Liver (tissue), 9 donors: ENCODE results near the gene TMEM205. TPM values are rescaled to one million over a fixed set of nuclear protein-coding genes. Genes with fewer than 3 reads are reported as not detected.
A peak's percentile ranks its signal among the peaks of the same experiment; 100 is the strongest.

Experiments
- DNase-seq: peaks from one replicate; pipeline ENCODE4 v3.0.0-alpha.2; 2017; ENCODE audit warnings: low spot score
- H3K27ac ChIP-seq, 2 donors: one replicate each; pipeline ENCODE4 v1.7.0; 2013; ENCODE audit warnings: inconsistent platforms in 2 of 2, low read length in 2 of 2, control low read depth in 1 of 2, low read depth in 1 of 2, mild to moderate bottlenecking in 1 of 2
- H3K27me3 ChIP-seq, 4 donors: one replicate each; pipeline versions ENCODE4 v1.6.1 to v1.7.0; 2013; ENCODE audit warnings: low read length in 3 of 4, inconsistent platforms in 1 of 4, mild to moderate bottlenecking in 1 of 4, moderate library complexity in 1 of 4; ENCODE audit not compliant: control insufficient read depth in 4 of 4, insufficient read depth in 4 of 4
- H3K36me3 ChIP-seq, 4 donors: one replicate each; pipeline versions ENCODE4 v1.6.1 to v1.7.0; 2013; ENCODE audit warnings: low read length in 3 of 4, mild to moderate bottlenecking in 3 of 4, low read depth in 1 of 4, moderate library complexity in 1 of 4; ENCODE audit not compliant: control insufficient read depth in 4 of 4, insufficient read depth in 3 of 4
- H3K4me1 ChIP-seq, 4 donors: one replicate each; pipeline versions ENCODE4 v1.6.1 to v1.7.0; 2013; ENCODE audit warnings: low read length in 3 of 4, mild to moderate bottlenecking in 3 of 4, moderate library complexity in 1 of 4; ENCODE audit not compliant: control insufficient read depth in 4 of 4, insufficient read depth in 4 of 4
- H3K4me3 ChIP-seq, 3 donors: one replicate each; pipeline versions ENCODE4 v1.6.1 to v1.7.0; 2013; ENCODE audit warnings: low read length in 3 of 3, control low read depth in 1 of 3, low read depth in 1 of 3, mild to moderate bottlenecking in 1 of 3
- H3K9ac ChIP-seq, 2 donors: one replicate each; pipeline ENCODE4 v1.7.0; 2013; ENCODE audit warnings: low read length in 2 of 2, mild to moderate bottlenecking in 2 of 2, moderate library complexity in 2 of 2, control low read depth in 1 of 2, low read depth in 1 of 2
- H3K9me3 ChIP-seq, 4 donors: one replicate each; pipeline versions ENCODE4 v1.6.1 to v1.7.0; 2013; ENCODE audit warnings: low read length in 3 of 4; ENCODE audit not compliant: control insufficient read depth in 4 of 4
- EGR1 ChIP-seq, 2 donors: IDR thresholded peaks; 2 replicates each; pipeline ENCODE4 v1.6.1; 2016 to 2018; ENCODE audit warnings: antibody characterized with exemption in 2 of 2, low read depth in 2 of 2
- FOXA1 ChIP-seq: IDR thresholded peaks from 2 replicates; pipeline ENCODE4 v1.6.1; 2016; ENCODE audit warnings: antibody characterized with exemption
- FOXA2 ChIP-seq: IDR thresholded peaks from 2 replicates; pipeline ENCODE4 v1.6.1; 2016; ENCODE audit warnings: antibody characterized with exemption
- GABPA ChIP-seq, 2 donors: IDR thresholded peaks in 1 of 2; conservative IDR thresholded peaks in 1 of 2; 2 replicates each; pipeline ENCODE4 v1.6.1; 2016; ENCODE audit warnings: antibody characterized with exemption in 2 of 2, mild to moderate bottlenecking in 1 of 2, moderate library complexity in 1 of 2
- HNF4A ChIP-seq, 2 donors: conservative IDR thresholded peaks; 2 replicates each; pipeline ENCODE4 v1.6.1; 2016; ENCODE audit warnings: antibody characterized with exemption in 2 of 2, mild to moderate bottlenecking in 2 of 2
- HNF4G ChIP-seq: IDR thresholded peaks from 2 replicates; pipeline ENCODE4 v1.6.1; 2016; ENCODE audit warnings: antibody characterized with exemption
- JUND ChIP-seq, 2 donors: IDR thresholded peaks; 2 replicates each; pipeline ENCODE4 v1.6.1; 2016; ENCODE audit warnings: antibody characterized with exemption in 2 of 2
- NR2F2 ChIP-seq: IDR thresholded peaks from 2 replicates; pipeline ENCODE4 v1.6.1; 2016; ENCODE audit warnings: antibody characterized with exemption
- RAD21 ChIP-seq, 2 donors: IDR thresholded peaks; 2 replicates each; pipeline ENCODE4 v1.6.1; 2016; ENCODE audit warnings: antibody characterized with exemption in 2 of 2, mild to moderate bottlenecking in 2 of 2
- RXRA ChIP-seq, 2 donors: IDR thresholded peaks; 2 replicates each; pipeline ENCODE4 v1.6.1; 2017 to 2018; ENCODE audit warnings: antibody characterized with exemption in 2 of 2, mild to moderate bottlenecking in 1 of 2
- SP1 ChIP-seq: IDR thresholded peaks from 2 replicates; pipeline ENCODE4 v1.6.1; 2018; ENCODE audit warnings: antibody characterized with exemption, mild to moderate bottlenecking
- TAF1 ChIP-seq: conservative IDR thresholded peaks from 2 replicates; pipeline ENCODE4 v1.6.1; 2016; ENCODE audit warnings: antibody characterized with exemption, mild to moderate bottlenecking
- YY1 ChIP-seq: IDR thresholded peaks from 2 replicates; pipeline ENCODE4 v1.6.1; 2016; ENCODE audit warnings: antibody characterized with exemption, mild to moderate bottlenecking
- WGBS: extraction: QIAGEN DNeasy Blood & Tissue Kit; methylation state at CpG from one replicate; pipeline ENCODE4 v1.1.7; 2013; 5-methylcytosine and 5-hydroxymethylcytosine counted together
- polyA plus RNA-seq, 2 donors: library from polyadenylated mRNA; stranded (reverse) in 1 of 2; unstranded in 1 of 2; fragments of 200-250 nt in 1 of 2; fragments of >200 nt in 1 of 2; fragmentation: Nextera tagmentation in 1 of 2; extraction: Ambion mirVana in 1 of 2; gene quantifications; one replicate each; pipeline versions ENCODE4 v1.2.1 to v1.2.3, GENCODE V29; 2013 to 2015
- total RNA-seq, 2 donors: library from RNA; depleted of rRNA; stranded (reverse); fragments of >200 nt; gene quantifications; one replicate each; pipeline ENCODE4 v1.2.3, GENCODE V29; 2014
- TF ChIP-seq, protein P1 (sequence below): IDR thresholded peaks from 2 replicates; pipeline ENCODE4 v1.6.1; 2016; ENCODE audit warnings: antibody characterized with exemption, mild to moderate bottlenecking
- TF ChIP-seq, protein P2 (sequence below): IDR thresholded peaks from 2 replicates; pipeline ENCODE4 v1.6.1; 2016; ENCODE audit warnings: antibody characterized with exemption
- TF ChIP-seq, protein P3 (sequence below): fragments of 150-350 bp; IDR thresholded peaks from 2 replicates; pipeline ENCODE4 v1.5.1; 2017; ENCODE audit warnings: improper control_type of control experiment, low read depth, low read length; ENCODE audit not compliant: missing input control
- TF ChIP-seq, protein P4 (sequence below): IDR thresholded peaks from 2 replicates; pipeline ENCODE4 v1.6.1; 2016; ENCODE audit warnings: antibody characterized with exemption
- TF ChIP-seq, protein P5 (sequence below): IDR thresholded peaks from 2 replicates; pipeline ENCODE4 v1.6.1; 2016; ENCODE audit warnings: antibody characterized with exemption
- donor health status: healthy.
- donor health status: healthy.
- donor health status: healthy.
- donor health status: healthy.
- donor health status: healthy.

The TMEM205 gene
- total RNA-seq (100 to 1,000 TPM; 110 to 268 TPM), polyA plus RNA-seq (100 to 1,000 TPM; 275 to 410 TPM)

DNA sequence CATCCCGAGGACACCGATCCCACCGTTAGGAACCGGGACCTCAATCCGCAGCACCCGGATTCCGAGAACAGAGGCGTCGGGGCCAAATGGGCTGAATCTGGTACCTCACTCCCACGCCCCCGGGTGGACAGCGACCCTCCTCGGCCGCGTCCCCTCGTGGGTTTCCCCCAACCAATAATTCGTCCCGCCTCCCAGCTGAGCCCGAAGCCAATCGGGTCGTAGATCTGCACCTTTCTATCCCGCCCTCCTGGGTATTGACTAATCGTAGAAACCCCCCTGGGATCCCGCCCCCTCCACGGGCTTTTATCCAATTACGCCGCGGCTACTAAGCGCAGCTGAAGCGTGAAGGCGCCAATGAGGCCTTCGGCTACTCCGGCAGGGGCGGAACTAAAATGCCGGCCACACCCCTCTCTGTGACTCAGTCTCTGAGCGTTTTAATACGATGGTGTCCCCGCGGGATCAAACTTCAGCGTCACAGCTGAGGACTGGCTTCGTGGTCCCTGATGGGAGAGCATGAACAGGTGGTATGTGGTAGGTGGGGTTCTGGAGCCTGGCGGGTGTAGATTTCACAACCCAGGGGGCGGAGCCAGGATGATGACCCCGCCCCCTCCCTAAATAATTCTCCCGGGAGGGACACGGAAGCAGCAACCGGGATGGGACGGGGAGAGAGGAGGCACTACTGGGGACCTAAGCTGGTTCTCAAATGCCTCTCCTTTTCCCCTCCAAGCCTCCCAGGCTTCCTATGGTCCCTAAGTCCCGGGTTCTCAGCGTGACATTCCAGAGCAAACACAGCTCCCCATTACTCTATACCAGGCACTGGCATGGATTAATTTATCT, at the start of gene TMEM205, which contains the start of gene CCDC159:
Gene TMEM205, minus strand, starts transcription at position 165 of the 837 bp plus-strand sequence. CDS start 649 bp downstream, outside the sequence.
Gene CCDC159, plus strand, starts transcription at position 416 of the 837 bp plus-strand sequence. Its CDS starts 88 bp downstream, at position 504.
- peak within 1 kb of the TSS; percentile 86 to 91 for H3K9ac ChIP-seq
- under 1% methylated on average over 50 of the region's 50 CpGs for WGBS
- H3K27me3 ChIP-seq, result no peaks in the 10 kb centered on the region
- peaks cover 3 to 9% (median 4%) of the 10 kb centered on the region in 4 donors for H3K36me3 ChIP-seq
- H3K4me3 ChIP-seq, result peak within 1 kb of the TSS; percentile 58 to 96 (median 84)
- peak within 1 kb of the TSS; percentile 81 to 83 for H3K27ac ChIP-seq
- TF ChIP-seq, protein P1, sequence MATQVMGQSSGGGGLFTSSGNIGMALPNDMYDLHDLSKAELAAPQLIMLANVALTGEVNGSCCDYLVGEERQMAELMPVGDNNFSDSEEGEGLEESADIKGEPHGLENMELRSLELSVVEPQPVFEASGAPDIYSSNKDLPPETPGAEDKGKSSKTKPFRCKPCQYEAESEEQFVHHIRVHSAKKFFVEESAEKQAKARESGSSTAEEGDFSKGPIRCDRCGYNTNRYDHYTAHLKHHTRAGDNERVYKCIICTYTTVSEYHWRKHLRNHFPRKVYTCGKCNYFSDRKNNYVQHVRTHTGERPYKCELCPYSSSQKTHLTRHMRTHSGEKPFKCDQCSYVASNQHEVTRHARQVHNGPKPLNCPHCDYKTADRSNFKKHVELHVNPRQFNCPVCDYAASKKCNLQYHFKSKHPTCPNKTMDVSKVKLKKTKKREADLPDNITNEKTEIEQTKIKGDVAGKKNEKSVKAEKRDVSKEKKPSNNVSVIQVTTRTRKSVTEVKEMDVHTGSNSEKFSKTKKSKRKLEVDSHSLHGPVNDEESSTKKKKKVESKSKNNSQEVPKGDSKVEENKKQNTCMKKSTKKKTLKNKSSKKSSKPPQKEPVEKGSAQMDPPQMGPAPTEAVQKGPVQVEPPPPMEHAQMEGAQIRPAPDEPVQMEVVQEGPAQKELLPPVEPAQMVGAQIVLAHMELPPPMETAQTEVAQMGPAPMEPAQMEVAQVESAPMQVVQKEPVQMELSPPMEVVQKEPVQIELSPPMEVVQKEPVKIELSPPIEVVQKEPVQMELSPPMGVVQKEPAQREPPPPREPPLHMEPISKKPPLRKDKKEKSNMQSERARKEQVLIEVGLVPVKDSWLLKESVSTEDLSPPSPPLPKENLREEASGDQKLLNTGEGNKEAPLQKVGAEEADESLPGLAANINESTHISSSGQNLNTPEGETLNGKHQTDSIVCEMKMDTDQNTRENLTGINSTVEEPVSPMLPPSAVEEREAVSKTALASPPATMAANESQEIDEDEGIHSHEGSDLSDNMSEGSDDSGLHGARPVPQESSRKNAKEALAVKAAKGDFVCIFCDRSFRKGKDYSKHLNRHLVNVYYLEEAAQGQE, result peak; percentile 69
- TF ChIP-seq JUND (IDR thresholded peaks at IDR 0.05), result peak; percentile 96 to 98
- TF ChIP-seq FOXA2, result no peak
- peak; percentile 29 to 31 for TF ChIP-seq HNF4A (conservative IDR thresholded peaks at IDR 0.05)
- peak; percentile 97 for TF ChIP-seq SP1
- TF ChIP-seq EGR1 (IDR thresholded peaks at IDR 0.05; ENCODE audit: low read depth in 2 of 2), result peak; percentile 85 to 93
- TF ChIP-seq, protein P2, sequence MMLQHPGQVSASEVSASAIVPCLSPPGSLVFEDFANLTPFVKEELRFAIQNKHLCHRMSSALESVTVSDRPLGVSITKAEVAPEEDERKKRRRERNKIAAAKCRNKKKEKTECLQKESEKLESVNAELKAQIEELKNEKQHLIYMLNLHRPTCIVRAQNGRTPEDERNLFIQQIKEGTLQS, result peak; percentile 74
- peak; percentile 46 for TF ChIP-seq NR2F2
- no peak for TF ChIP-seq FOXA1
- TF ChIP-seq HNF4G, result no peak
- no peak for TF ChIP-seq RAD21 (IDR thresholded peaks at IDR 0.05)
- TF ChIP-seq, protein P3, sequence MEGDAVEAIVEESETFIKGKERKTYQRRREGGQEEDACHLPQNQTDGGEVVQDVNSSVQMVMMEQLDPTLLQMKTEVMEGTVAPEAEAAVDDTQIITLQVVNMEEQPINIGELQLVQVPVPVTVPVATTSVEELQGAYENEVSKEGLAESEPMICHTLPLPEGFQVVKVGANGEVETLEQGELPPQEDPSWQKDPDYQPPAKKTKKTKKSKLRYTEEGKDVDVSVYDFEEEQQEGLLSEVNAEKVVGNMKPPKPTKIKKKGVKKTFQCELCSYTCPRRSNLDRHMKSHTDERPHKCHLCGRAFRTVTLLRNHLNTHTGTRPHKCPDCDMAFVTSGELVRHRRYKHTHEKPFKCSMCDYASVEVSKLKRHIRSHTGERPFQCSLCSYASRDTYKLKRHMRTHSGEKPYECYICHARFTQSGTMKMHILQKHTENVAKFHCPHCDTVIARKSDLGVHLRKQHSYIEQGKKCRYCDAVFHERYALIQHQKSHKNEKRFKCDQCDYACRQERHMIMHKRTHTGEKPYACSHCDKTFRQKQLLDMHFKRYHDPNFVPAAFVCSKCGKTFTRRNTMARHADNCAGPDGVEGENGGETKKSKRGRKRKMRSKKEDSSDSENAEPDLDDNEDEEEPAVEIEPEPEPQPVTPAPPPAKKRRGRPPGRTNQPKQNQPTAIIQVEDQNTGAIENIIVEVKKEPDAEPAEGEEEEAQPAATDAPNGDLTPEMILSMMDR, result peak; percentile 3
- TF ChIP-seq, protein P4, sequence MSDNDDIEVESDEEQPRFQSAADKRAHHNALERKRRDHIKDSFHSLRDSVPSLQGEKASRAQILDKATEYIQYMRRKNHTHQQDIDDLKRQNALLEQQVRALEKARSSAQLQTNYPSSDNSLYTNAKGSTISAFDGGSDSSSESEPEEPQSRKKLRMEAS, result peak; percentile 94
- TF ChIP-seq, protein P5, sequence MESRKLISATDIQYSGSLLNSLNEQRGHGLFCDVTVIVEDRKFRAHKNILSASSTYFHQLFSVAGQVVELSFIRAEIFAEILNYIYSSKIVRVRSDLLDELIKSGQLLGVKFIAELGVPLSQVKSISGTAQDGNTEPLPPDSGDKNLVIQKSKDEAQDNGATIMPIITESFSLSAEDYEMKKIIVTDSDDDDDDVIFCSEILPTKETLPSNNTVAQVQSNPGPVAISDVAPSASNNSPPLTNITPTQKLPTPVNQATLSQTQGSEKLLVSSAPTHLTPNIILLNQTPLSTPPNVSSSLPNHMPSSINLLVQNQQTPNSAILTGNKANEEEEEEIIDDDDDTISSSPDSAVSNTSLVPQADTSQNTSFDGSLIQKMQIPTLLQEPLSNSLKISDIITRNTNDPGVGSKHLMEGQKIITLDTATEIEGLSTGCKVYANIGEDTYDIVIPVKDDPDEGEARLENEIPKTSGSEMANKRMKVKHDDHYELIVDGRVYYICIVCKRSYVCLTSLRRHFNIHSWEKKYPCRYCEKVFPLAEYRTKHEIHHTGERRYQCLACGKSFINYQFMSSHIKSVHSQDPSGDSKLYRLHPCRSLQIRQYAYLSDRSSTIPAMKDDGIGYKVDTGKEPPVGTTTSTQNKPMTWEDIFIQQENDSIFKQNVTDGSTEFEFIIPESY, result peak; percentile 94
- peak; percentile 41 to 80 for TF ChIP-seq GABPA (IDR thresholded peaks at IDR 0.05 in 1 of 2, conservative IDR thresholded peaks at IDR 0.05 in 1 of 2)
- peak; percentile 52 to 69 for TF ChIP-seq RXRA (IDR thresholded peaks at IDR 0.05)
- no peak for TF ChIP-seq TAF1
- TF ChIP-seq YY1, result peak; percentile 95
- H3K9me3 ChIP-seq, result no peaks in the 10 kb centered on the region
- DNase-seq, result peak; percentile 95
- H3K4me1 ChIP-seq, result peaks cover 0 to 27% (median 22%) of the 10 kb centered on the region in 4 donors
